ENCODE data around the gene TMEM115. TPM values are rescaled to one million over a fixed set of nuclear protein-coding genes. Genes with fewer than 3 reads are reported as not detected.

Gene TMEM115
- total RNA-seq (2014; rRNA removed; shearing (Covaris generic); ENCODE audit: low replicate concordance), result 18.7 and 24.1 TPM in 2 replicates

DNA sequence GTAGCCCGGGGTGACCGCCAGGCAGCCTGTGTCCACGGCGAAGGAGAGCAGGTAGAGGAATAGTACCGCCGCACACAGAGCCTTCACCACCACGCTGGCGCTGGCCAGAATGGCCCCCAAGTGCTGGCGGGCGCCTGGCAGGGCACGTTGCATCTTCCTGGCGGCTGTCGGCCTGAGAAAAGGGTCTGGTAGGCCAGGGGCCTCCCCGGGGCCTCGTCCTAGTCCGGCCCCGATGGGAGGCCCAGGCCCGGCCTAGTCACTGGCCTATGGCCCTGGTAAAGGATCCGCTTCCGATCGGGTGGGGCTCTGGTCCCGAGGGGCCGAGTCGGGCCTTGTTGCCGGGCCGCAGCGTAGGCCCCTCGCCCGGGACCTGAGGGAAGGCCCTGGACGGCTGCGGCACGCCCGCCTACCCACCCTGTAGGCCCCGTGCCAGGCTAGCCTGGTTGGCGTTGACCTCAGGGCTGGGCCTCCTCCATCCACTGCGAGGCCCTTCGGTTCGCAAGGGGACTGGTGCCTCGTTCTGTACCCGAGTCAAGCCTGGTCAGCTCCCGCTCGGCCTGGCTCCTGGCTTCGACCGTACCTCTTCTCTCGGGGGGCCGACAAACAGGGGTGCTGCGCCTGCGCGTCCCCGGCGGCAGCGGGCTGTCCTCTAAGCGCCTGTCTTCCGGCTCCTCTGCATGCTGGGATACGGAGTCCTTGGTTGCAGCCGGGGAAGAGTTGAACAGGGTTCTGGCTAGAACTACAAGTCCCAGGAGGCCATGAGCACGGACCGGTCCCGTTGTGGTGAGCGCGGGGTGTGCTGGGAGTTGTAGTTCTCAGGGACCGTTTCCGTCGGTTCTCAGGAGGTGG lies at the start of gene TMEM115:
TSS of gene TMEM115 (minus strand) at position 611 of the 849 bp plus-strand sequence. CDS start at position 153, 458 bp downstream.
- H3K27me3 ChIP-seq, result no peaks in the 10 kb centered on the region
- peaks cover 22% of the 10 kb centered on the region for H3K36me3 ChIP-seq
- peak; percentile 95 for DNase-seq
- H3K4me3 ChIP-seq, result peak within 1 kb of the TSS; percentile 76
- H3K9me3 ChIP-seq, result no peaks in the 10 kb centered on the region

GRCh38 chr3:50408443-50408944 lies 49.2 kb upstream of the TMEM115 start:
- Histone ChIP-seq H3K4me3 (no peak overlapping the region), H3K9me3 (no peaks in the 10 kb centered on the region), H3K36me3 (no peaks in the 10 kb centered on the region), H3K27me3 (no peaks in the 10 kb centered on the region)
- DNase-seq, result no peak

DNA sequence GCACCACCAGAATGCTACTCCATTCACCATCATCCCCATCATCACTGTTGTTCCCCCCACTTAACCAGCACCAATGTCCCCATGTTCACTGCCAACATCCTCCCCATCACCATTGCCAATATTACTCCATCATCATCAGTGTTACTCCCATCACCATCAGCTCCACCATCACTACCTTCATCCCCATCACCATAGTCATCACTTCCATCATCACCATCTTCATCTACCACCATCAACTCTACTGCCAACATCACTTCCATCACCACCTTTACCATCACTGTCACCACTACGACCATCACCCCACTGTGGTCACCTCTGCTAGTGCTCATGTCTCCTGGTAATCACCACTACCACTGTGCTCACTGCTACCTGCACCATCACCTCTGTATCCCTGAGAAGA lies 47.2 kb upstream of the TMEM115 start:
- Histone ChIP-seq H3K27me3 (no peaks in the 10 kb centered on the region), H3K4me3 (no peak overlapping the region), H3K9me3 (no peaks in the 10 kb centered on the region), H3K36me3 (no peaks in the 10 kb centered on the region)
- DNase-seq, result no peak

DNA sequence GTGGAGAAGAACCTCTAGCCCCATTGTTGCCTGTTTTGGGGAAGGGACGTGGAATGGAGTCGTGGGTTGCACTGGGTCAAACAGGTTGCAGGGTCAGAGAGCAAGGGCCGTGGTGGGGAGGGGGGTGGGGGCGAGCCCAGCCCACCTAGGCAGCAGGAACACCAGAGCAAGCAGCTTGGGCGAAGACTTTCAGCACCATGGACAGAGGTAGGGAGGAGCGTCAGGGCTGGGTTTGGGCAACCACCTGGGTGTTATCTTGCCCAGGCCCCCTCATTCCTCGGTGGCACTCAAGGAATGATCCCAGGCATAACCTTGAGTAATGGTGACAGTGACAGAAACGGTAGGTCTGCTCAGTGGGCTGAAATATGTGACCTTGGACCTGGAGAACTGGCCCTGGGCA lies 45.9 kb upstream of the TMEM115 start:
- Histone ChIP-seq H3K27me3 (no peaks in the 10 kb centered on the region), H3K36me3 (no peaks in the 10 kb centered on the region), H3K4me3 (no peak overlapping the region), H3K9me3 (no peaks in the 10 kb centered on the region)
- DNase-seq, result no peak

DNA sequence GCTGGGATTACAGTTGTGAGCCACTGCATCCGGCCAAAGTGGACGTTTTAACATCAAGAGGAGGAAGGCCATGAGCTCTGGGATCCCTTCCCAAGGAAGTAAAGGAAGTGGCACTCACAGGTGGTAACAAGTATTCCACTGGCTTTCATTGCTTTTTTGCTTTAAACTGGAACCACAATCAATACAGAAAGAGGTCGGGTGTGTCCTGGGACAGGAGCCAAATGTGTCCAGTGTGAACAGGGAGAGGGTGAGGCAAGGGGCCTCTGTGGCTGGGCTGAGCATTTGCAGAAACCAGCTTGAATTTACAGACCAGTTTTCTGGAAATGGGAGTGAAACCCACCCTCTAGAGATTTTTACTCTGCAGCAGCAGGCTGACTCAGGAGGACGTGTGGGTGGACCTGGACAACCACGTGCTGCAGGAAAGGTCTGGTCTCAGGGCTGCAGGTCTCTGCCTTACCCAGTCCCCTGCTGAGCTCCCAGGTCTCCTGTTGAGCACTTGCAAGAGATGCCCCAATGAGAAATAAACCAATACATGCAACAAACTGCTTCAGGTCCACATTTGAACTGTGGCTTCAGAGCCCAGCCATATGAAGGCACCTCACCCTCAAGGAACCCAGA lies 42.8 kb upstream of the TMEM115 start:
- Histone ChIP-seq H3K9me3 (no peaks in the 10 kb centered on the region), H3K36me3 (no peaks in the 10 kb centered on the region), H3K4me3 (no peak overlapping the region), H3K27me3 (no peaks in the 10 kb centered on the region)
- DNase-seq, result no peak

- Histone ChIP-seq H3K4me3 (no peak overlapping the region), H3K9me3 (no peaks in the 10 kb centered on the region), H3K36me3 (no peaks in the 10 kb centered on the region), H3K27me3 (no peaks in the 10 kb centered on the region)
- no peak for DNase-seq
Measured at GRCh38 chr3:50396502-50396901, 37.2 kb upstream of the TMEM115 start.

GRCh38 chr3:50395070-50395860 lies 35.9 kb upstream of the TMEM115 start:
- H3K36me3 ChIP-seq, result no peaks in the 10 kb centered on the region
- H3K4me3 ChIP-seq, result no peak overlapping the region
- no peaks in the 10 kb centered on the region for H3K9me3 ChIP-seq
- DNase-seq, result no peak
- no peaks in the 10 kb centered on the region for H3K27me3 ChIP-seq

- no peak for DNase-seq
- Histone ChIP-seq H3K9me3 (no peaks in the 10 kb centered on the region), H3K27me3 (no peaks in the 10 kb centered on the region), H3K36me3 (no peaks in the 10 kb centered on the region), H3K4me3 (no peak overlapping the region)
Measured at GRCh38 chr3:50393061-50393460, 33.7 kb upstream of the TMEM115 start.

GRCh38 chr3:50392101-50392715 lies 32.9 kb upstream of the TMEM115 start:
- H3K9me3 ChIP-seq, result no peaks in the 10 kb centered on the region
- H3K36me3 ChIP-seq, result no peaks in the 10 kb centered on the region
- no peak overlapping the region for H3K4me3 ChIP-seq
- no peaks in the 10 kb centered on the region for H3K27me3 ChIP-seq
- DNase-seq, result peak; percentile 14

DNA sequence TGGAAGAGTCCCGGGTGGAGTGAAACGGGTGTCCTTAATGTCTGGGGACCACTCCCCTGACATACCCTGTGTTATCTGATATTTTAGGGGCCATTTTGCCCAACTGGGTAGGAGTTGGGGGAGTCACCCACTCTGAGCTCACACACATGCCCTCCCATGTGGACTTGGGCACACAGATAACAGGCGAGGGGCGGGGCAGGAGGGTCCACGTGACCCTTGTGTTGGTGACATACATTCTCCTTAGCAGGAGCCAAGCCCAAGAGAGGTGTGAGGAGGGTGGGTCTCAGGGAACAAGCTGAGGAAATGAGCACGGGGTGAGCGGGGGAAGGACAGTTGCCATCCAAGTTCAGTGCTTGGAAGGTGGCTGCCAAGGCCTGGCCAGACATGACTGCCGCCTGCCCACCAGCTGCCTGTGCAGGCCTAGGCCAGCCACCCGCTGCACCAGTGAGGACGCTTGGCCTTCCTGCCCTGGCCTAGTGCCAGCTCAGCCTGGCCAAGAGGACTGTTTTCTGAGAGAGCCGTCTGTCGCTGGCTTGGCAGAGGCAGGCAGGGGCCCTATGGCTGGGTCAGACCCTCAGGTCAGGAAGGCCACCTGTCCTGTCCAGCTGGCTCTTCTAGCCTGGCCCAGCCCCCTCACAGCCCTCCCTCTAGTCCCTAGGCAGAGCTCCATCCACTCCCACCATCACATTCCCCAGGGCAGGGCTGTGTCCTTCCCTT lies 31.3 kb upstream of the TMEM115 start:
- Histone ChIP-seq H3K4me3 (no peak overlapping the region), H3K27me3 (no peaks in the 10 kb centered on the region), H3K36me3 (no peaks in the 10 kb centered on the region), H3K9me3 (no peaks in the 10 kb centered on the region)
- peak; percentile 13 for DNase-seq

GRCh38 chr3:50389414-50389767 lies 30.1 kb upstream of the TMEM115 start:
- H3K4me3 ChIP-seq, result no peak overlapping the region
- DNase-seq, result no peak
- H3K9me3 ChIP-seq, result no peaks in the 10 kb centered on the region

DNA sequence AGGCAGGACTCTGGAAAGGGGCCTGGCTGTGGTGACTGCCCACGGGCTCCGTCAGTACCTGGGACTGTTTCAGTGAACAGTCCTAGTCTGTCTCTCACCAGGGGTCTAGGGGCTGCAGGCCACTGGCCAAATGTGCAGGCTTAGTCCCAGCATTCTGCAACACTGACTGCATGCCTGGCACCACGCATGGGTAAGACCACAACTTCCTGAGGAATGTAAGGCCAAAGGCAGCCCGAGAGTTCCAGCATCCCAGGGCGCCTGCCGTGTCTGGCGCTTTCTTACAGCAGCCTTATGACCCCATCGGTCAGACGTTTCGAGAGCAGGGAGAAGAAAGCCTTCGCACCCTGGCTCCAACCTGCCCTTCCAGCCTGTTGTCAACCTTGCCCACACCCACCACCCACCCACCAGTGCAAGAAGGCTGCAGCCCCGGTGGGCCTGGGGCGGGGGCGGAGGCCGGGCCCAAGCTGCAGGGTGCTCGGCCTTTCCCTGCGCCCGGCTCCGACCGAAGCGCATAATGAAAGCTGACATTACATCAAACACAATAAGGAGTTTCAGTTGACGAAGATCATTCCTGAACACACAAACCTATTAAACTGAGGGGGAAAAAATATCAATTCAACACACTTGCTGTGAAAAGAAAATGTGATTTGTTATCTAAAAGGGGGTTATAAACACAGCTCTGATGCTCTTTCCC lies 29.5 kb upstream of the TMEM115 start:
- Histone ChIP-seq H3K36me3 (no peaks in the 10 kb centered on the region), H3K9me3 (no peaks in the 10 kb centered on the region), H3K27me3 (no peaks in the 10 kb centered on the region), H3K4me3 (no peak overlapping the region)
- peak; percentile 52 for DNase-seq

More at GRCh38 chr3:50389414-50389767, 30.1 kb upstream of the TMEM115 start:
- Histone ChIP-seq H3K27me3 (no peaks in the 10 kb centered on the region), H3K36me3 (no peaks in the 10 kb centered on the region)

- H3K4me3 ChIP-seq, result no peak overlapping the region
- no peaks in the 10 kb centered on the region for H3K36me3 ChIP-seq
- no peak for DNase-seq
Measured at GRCh38 chr3:50388016-50388719, 28.8 kb upstream of the TMEM115 start.

DNA sequence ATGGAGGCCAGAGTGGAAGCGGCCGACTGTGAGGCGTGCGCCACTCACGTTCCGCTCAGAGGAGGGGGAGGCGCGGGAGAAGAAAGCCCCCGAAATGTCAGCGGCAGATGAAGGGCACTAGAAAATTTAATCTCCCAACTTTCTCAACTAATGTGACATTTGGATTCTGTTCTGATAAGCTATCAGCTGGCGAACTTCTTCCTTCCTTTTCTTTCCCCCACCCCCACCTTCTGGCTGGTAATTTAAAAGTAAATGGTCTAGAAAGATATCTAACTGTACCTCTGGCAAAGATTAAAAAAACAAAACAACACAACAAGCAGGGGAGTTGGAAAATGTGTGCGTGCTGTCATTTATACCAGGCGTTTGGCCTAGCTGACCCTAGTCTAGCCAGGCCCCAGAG lies 26.4 kb upstream of the TMEM115 start:
- no peaks in the 10 kb centered on the region for H3K9me3 ChIP-seq
- no peak overlapping the region for H3K4me3 ChIP-seq
- no peaks in the 10 kb centered on the region for H3K27me3 ChIP-seq
- no peak for DNase-seq
- no peaks in the 10 kb centered on the region for H3K36me3 ChIP-seq

More at GRCh38 chr3:50388016-50388719, 28.8 kb upstream of the TMEM115 start:
- Histone ChIP-seq H3K9me3 (no peaks in the 10 kb centered on the region), H3K27me3 (no peaks in the 10 kb centered on the region)

GRCh38 chr3:50383750-50384149 lies 24.4 kb upstream of the TMEM115 start:
- H3K27me3 ChIP-seq, result no peaks in the 10 kb centered on the region
- H3K4me3 ChIP-seq, result no peak overlapping the region
- H3K9me3 ChIP-seq, result no peaks in the 10 kb centered on the region
- no peak for DNase-seq
- H3K36me3 ChIP-seq, result no peaks in the 10 kb centered on the region

All from MG63 (cell line).